Measurements from ENCODE around the gene ZBTB7A. TPM values are rescaled to one million over a fixed set of nuclear protein-coding genes. Genes with fewer than 3 reads are reported as not detected.

Gene ZBTB7A
- total RNA-seq, 1 donor from 2014 or later, result 15.3 TPM

DNA sequence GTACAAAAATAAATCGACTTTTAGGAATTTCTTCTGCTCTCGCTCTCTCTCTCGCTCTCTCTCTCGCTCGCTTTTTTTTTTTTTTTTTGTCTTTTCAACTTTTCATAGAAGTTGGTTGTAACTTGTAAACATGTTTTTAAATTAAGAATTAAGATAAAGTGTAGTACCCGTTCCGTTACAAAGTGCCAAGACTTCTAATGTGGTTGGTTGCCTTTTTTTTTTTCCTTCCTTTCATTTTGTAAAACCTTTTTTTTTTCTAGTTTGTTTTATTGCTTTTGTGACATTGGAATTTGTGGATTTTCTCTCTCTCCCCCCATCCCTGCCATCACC lies 20.4 kb downstream of the ZBTB7A start:
- TF ChIP-seq, protein P1, sequence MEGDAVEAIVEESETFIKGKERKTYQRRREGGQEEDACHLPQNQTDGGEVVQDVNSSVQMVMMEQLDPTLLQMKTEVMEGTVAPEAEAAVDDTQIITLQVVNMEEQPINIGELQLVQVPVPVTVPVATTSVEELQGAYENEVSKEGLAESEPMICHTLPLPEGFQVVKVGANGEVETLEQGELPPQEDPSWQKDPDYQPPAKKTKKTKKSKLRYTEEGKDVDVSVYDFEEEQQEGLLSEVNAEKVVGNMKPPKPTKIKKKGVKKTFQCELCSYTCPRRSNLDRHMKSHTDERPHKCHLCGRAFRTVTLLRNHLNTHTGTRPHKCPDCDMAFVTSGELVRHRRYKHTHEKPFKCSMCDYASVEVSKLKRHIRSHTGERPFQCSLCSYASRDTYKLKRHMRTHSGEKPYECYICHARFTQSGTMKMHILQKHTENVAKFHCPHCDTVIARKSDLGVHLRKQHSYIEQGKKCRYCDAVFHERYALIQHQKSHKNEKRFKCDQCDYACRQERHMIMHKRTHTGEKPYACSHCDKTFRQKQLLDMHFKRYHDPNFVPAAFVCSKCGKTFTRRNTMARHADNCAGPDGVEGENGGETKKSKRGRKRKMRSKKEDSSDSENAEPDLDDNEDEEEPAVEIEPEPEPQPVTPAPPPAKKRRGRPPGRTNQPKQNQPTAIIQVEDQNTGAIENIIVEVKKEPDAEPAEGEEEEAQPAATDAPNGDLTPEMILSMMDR (IDR thresholded peaks at IDR 0.05; ENCODE audit: insufficient read depth, low read length, severe bottlenecking), result no peak
- Histone ChIP-seq H3K27me3 (ENCODE audit: control insufficient read depth, insufficient read depth, low read length) (no peaks in the 10 kb centered on the region), H3K4me3 (ENCODE audit: low read depth, low read length) (no peak overlapping the region), H3K36me3 (ENCODE audit: control insufficient read depth, insufficient read depth, low read length) (peaks cover 27% of the 10 kb centered on the region)
- DNase-seq (ENCODE audit: low read depth) (no peak), FAIRE-seq (no peak)

DNA sequence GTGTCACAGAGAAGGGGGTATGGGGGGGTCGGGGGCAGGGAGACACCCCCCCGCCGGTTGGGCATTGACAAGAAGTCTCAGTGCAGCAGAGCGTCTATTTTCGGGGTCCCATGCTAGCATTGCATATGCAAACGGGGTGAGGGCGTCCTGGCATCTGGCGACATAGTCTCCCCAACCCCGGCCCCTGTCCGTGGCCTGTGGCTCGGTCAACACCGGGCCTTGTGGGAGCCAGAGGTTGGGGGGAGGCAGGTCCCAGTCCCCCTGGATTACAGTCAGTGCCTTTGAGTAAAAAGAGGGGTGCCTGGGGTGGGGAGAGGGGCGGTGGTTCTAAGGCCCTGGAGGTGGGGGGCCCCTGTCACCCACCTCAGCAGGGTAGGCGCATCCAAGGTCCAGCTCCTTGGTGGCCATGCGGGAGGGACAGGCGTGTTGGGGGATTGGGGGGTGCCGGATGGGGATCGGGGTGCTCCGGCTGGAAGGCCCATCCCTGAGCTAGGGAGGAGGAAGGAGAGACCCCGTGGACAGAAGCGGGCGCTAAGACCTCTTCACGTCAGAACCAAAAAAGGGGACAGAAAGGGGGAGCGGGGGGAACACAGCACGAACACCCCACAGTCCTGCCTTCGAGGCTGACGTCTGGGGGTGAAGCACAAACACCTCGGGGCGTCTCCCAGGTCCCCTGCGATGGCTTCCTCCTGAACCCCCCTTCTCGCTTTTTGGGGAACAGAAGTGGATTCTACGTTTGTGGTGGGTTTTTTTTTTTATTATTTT lies 20.9 kb downstream of the ZBTB7A start:
- Histone ChIP-seq H3K27me3 (ENCODE audit: control insufficient read depth, insufficient read depth, low read length) (no peaks in the 10 kb centered on the region), H3K4me3 (ENCODE audit: low read depth, low read length) (no peak overlapping the region), H3K36me3 (ENCODE audit: control insufficient read depth, insufficient read depth, low read length) (peaks cover 23% of the 10 kb centered on the region)
- DNase-seq (ENCODE audit: low read depth) (no peak), FAIRE-seq (no peak)
- TF ChIP-seq, protein P1 (IDR thresholded peaks at IDR 0.05; ENCODE audit: insufficient read depth, low read length, severe bottlenecking), result no peak

DNA sequence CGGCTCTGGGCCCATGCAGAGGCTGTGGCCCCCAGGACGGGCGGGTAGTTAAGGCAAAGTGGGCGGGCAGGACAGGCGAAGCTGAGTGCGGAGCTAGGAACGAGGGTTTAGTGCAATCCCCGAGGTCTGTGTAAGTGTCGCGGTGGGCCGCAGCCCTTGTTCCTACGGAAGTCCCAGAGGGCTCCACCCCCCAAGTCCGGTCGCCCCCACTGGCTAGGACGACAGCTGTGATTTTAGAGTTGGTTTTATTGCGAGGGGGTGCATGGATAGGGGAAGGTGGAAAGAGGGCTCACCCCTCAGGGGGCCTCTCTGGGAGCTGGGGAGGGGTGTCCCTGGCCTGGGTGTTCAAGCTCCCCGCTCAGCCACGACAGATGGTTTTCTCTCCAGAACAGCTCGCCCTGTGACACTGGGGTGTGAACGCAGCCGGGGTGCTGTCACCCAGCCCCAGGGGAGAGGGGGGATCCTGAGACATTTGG lies 21.7 kb downstream of the ZBTB7A start:
- DNase-seq (ENCODE audit: low read depth) (no peak), FAIRE-seq (no peak)
- peaks cover 21% of the 10 kb centered on the region for H3K36me3 ChIP-seq (ENCODE audit: control insufficient read depth, insufficient read depth, low read length)
- H3K27me3 ChIP-seq (ENCODE audit: control insufficient read depth, insufficient read depth, low read length), result no peaks in the 10 kb centered on the region
- no peak overlapping the region for H3K4me3 ChIP-seq (ENCODE audit: low read depth, low read length)
- TF ChIP-seq, protein P1 (IDR thresholded peaks at IDR 0.05; ENCODE audit: insufficient read depth, low read length, severe bottlenecking), result no peak

DNA sequence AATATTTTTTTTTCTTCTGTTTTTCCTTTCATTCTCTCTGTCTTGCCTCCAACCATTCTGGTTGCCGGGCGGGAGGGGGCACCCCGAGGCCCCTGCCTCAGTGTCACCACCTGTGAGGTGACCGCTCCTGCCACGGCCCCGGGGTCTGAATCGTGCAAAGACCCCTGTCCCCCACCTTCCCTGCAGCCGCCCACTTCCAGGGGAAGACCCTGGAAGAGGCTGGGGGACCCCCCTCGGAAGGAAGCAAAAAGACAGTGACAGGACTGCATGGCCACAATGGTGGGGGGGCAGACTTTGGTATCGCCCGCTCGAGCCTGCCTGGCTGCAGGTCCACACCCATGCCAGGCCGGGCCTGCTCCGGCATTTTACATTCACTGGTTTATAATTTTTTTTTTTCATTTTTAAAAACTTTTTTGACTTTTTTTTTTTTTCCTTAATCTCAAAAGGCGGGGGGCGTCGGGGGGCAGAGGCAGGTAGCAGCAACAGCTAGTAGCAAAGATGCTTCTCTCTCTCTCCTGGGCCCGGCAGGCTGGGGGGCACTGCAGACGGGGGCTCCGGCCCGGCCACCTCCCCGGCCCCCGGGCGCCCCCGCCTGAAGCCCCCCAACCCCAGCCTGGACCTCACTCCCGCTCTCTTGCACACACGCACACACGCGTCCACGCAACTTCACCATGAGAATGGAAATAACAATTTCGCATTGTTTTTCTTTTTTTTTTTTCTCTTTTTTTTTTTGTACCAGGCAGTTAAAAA lies 22.6 kb downstream of the ZBTB7A start:
- H3K4me3 ChIP-seq (ENCODE audit: low read depth, low read length), result no peak overlapping the region
- FAIRE-seq (no peak), DNase-seq (ENCODE audit: low read depth) (no peak)
- peaks cover 16% of the 10 kb centered on the region for H3K36me3 ChIP-seq (ENCODE audit: control insufficient read depth, insufficient read depth, low read length)
- H3K27me3 ChIP-seq (ENCODE audit: control insufficient read depth, insufficient read depth, low read length), result no peaks in the 10 kb centered on the region
- TF ChIP-seq, protein P1 (IDR thresholded peaks at IDR 0.05; ENCODE audit: insufficient read depth, low read length, severe bottlenecking), result no peak

DNA sequence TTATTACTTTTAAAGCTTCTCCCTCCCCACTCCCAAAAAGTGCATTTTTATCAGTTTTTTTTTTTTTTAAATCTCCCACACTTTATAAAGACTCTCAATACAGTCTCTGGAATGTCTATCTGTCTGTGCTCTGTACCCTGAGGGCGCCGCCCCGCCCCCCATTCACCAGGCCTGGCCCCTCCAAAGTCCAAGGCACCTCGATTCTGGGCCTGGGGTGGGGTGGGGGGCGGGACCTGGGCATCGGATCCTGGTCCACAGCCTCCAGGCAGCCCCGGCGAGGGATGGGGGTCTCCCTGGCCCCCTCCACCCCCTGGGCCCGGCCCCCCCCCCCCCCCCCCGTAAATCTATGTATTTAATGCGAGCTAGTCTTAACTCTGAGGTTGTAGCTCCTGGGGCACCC lies 23.3 kb downstream of the ZBTB7A start:
- DNase-seq (ENCODE audit: low read depth), result no peak
- TF ChIP-seq, protein P1 (IDR thresholded peaks at IDR 0.05; ENCODE audit: insufficient read depth, low read length, severe bottlenecking), result no peak
- H3K36me3 ChIP-seq (ENCODE audit: control insufficient read depth, insufficient read depth, low read length), result peaks cover 16% of the 10 kb centered on the region
- no peak for FAIRE-seq
- H3K4me3 ChIP-seq (ENCODE audit: low read depth, low read length), result no peak overlapping the region
- no peaks in the 10 kb centered on the region for H3K27me3 ChIP-seq (ENCODE audit: control insufficient read depth, insufficient read depth, low read length)

All from bronchial epithelial cell (primary cell).